Lung microvascular endothelial cell (primary cell): ENCODE measurements around the gene ZDHHC14. TPM values are rescaled to one million over a fixed set of nuclear protein-coding genes. Genes with fewer than 3 reads are reported as not detected.
"Not testable (repeated sequence)": the region's sequence is repeated elsewhere in the genome, so short reads cannot be mapped to it uniquely, and the experiment has no call there.

Experiments used
- DNase-seq, 2 donors: peaks; one replicate each; pipeline versions ENCODE4 v3.0.0 to v3.0.0-alpha.2; 2010; ENCODE audit warnings: low read depth in 2 of 2
- total RNA-seq: library from RNA; depleted of rRNA; stranded (reverse); fragments of >200 nt; gene quantifications from 2 replicates; pipeline ENCODE4 v1.2.1, GENCODE V29; 2014

Gene ZDHHC14
- total RNA-seq, 1 donor from 2014 or later, result 56.0 TPM

DNA sequence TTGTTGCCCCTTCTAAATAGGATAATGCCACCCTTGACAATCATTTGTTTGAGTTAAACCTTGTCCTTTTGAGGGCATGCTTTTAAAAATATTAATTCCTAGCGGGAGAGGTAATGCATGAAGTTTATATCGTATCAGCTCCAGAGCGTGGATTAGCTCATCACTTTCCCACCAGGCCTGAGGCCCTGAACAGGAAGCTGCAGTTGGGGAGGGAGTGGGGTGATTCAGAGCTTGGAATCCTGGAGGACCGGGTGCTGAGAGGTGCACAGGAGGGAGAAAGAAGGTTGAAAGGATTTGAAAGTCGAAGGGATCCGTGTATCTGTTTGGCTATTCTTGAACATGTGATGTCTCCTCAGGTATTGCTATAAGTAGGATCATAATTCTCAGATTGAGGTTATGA, 25.0 kb downstream of the ZDHHC14 start:
- peak; percentile 67 to 78 for DNase-seq

- DNase-seq, result no peak
Measured at GRCh38 chr6:157406661-157407060, 25.7 kb downstream of the ZDHHC14 start.

- DNase-seq, result no peak
Measured at GRCh38 chr6:157407646-157408045, 26.7 kb downstream of the ZDHHC14 start.

DNA sequence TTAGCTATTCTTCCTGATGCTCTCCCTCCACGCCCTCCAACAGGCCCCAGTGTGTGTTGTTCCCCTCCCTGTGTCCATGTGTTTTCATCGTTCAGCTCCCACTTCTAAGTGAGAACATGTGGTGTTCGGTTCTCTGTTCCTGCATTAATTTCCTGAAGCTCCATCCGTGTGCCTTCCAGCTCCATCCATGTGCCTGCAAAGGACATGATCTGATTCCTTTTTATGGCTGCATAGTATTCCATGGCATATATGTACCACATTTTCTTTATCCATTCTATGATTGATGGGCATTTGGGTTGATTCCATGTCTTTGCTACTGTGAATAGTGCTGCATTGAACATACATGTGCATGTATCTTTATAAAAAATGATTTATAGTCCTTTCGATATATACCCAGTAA, 27.4 kb downstream of the ZDHHC14 start:
- DNase-seq, result not testable (repeated sequence)

DNA sequence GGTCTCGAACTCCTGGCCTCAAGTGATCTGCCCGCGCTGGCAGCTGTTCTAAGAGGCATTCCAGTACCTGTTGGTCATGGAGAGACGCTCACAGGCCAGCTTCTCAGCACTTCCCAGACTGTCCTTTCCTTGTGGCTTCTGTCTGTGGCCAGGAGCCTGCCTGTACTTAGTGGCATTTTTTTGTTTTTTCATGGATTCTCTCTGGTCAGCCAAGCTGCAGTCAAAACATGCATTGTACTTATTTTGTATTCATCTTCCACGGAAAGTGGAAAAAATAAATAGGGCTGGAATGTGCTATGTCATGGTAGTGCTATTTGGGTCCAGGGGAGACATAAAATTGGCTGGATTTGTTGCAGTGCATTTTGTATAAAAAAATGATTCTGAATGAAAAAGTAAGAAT, 29.1 kb downstream of the ZDHHC14 start:
- DNase-seq, result peak in 1 of 2 donors; percentile 80

DNA sequence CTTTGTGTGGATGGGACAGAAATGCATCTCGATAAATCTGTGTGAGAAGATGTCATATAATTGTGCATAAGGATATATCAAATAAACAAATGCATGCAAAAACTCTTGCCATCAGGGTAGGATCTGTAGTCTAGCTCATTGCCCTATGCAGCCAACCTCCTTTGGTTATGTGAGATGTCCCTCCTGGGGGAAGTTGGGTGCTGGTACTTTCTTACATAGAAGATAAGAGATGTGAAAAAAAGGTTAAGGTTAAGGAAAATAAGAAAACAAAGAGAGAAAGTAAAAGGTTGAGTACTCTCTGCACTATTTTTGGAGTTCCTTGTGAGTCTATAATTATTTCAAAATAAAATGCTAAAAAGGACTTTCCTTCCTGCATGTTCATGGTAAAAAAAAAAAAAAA, 30.4 kb downstream of the ZDHHC14 start:
- DNase-seq, result no peak

DNA sequence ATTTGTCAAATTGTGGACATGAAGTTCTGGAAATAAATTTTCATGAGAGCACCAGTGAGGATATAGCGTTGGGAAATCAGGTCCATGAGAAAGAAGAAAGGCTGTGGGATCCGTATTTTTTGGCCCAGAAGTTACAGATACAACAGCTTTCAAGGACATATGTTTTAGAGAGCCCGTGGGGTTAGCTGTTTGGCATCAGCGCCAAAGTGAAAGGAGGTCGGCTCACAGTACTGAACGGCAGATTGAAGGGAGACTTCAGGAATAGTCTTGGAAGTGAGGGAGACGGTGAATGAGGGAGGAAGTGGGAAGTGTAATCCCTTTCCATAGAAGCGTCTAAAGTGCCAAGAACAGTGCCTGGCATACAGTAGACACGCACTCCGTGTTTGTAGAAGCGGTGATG, 31.8 kb downstream of the ZDHHC14 start:
- DNase-seq, result no peak

DNA sequence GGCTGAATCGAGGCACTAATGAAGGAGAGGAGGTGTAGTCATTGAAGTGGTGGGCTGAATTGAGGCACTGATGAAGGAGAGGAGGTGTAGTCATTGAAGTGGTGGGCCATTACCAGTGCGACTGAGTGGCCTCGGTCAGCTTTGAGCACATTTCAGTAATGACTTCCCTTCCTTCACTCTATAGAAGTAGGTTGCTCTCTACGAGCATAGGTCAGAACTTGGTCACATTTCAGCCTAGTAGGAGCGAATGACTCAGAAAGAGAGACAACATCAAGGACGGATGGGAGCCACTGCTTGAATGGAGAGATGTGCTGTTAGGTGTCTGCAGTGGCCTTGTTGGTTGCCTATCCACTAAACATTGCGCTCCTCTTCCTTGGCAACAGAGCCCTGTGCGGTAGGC, 39.5 kb downstream of the ZDHHC14 start:
- no peak for DNase-seq

GRCh38 chr6:157424491-157425020, 43.6 kb downstream of the ZDHHC14 start:
- DNase-seq, result peak in 1 of 2 donors; percentile 20

GRCh38 chr6:157427969-157428368, 47.0 kb downstream of the ZDHHC14 start:
- no peak for DNase-seq

DNA sequence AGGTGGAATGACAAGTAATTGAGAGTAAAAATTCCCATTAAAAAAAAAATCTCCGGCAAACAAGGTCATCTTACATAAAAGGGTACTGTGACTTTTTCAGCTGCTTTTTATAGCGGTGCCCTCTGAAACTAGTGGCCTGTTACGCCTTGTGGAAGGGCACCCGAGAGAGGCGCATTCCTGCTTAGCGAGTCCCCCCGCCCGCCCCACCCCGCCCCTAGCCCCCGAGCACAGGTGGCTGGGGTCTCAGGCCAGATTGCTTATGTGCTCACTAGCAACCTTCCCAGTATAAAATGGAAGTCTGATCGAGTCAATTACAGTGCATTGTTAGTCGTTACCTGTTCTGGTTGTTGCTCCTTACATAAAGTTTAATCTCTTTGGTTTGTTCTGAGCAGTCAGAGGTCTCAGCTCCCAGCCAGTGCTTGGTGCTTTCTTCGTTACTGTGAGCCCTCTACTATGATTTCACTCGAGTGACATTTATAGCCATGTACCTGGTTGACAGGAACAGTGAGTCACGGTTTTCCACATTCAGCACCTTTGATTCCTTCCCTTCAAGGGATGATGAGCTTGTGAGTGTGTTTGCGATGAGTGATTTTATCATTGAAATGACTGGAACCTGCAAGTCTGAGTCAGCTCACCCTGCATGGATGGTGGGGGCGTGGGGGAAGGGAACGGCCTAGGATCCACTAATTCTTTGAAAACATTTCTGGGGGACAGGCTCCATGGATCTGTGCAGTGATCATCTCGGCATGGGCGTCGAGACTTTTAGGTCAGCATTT, 47.6 kb downstream of the ZDHHC14 start:
- peak in 1 of 2 donors; percentile 81 for DNase-seq

GRCh38 chr6:157429248-157429647, 48.3 kb downstream of the ZDHHC14 start:
- no peak for DNase-seq

GRCh38 chr6:157430834-157431233, 49.8 kb downstream of the ZDHHC14 start:
- no peak for DNase-seq

DNA sequence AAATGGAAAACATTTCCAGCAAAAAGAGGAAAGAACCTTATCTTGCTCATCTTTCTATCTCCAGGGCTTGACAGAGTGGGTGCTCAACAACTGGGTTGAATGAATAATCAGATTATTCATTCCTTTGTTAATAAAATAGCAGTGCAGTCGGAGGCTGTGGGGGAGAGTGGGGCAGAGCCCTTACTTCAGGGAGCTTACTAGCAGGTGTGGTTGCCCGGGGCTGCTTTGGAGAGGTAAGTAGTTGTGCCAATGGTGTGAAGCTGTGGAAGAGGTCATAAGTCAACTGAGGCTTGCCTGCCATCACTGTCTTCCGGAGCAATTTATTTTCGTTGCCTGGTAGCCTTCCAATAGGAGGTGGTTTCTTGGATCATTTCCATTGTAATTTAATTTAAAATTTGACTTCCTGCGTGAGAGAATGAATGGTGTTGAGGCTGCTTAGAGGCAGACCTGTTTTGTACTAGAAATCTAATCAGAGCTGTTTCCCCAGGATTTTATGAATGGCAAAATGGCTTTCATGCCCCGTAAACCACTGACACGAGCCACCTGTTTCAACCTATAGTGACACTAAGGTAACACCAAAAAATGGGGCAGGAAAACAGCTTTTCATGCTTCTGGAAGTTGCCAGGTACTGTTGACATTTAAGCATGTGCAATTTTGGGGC, 51.4 kb downstream of the ZDHHC14 start:
- peak; percentile 17 to 39 for DNase-seq

GRCh38 chr6:157432892-157433265, 51.9 kb downstream of the ZDHHC14 start:
- DNase-seq, result no peak

DNA sequence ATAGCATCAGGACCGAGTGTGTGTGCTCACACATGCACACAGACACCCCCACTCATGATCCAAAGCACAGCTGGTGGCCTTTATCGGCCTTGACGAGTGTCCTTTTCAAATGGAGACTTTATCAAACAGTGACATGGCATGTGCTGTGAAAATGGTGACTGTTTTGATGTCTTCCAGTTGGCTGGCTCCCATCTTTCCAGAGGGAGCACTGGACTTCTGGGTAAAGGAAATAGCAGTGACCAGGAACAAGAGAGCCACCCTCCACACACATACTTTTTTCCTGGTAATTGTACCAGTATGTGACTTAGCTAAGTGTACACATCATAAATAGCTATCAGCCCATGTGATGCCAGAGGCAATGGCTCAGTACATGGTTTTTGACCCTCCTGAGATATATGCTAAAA, 52.7 kb downstream of the ZDHHC14 start:
- peak in 1 of 2 donors; percentile 85 for DNase-seq

DNA sequence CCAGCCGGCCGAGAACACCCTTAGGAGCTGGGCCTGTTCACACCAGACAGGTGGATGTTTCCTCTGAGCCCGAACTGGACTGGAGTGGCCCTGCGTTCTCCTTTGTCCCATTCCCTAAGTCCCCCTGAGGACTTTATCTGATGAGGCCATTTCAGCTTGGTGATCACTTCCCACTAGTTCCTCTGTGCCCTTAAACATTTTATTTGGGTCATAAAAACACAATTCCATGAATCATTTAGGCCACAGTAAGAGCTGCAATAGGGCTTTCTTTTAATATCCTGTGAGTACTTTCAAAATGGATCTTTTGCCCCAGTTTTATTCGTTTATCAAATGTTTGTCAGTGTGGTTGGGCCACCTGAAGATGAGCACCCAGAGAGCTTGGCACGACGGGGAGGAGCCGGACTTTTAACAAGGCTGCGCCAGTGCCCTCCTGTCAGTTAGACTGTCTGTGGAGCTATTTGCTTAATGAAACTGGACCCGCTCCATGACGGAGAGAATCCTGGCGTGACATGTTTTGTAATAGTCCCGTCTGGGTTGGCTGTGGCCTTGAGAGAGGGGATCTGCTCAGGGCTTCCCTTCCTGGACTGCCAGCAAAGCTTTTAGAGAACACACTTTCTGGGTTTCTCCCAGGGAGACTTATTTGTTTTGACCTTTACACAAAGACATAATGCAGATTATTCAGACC, 53.5 kb downstream of the ZDHHC14 start:
- DNase-seq, result no peak

GRCh38 chr6:157436219-157436943, 55.4 kb downstream of the ZDHHC14 start:
- DNase-seq, result peak in 1 of 2 donors; percentile 82

GRCh38 chr6:157436944-157437336, 56.0 kb downstream of the ZDHHC14 start:
- no peak for DNase-seq

- peak; percentile 66 to 73 for DNase-seq
Measured at GRCh38 chr6:157438611-157439111, 57.7 kb downstream of the ZDHHC14 start.

DNA sequence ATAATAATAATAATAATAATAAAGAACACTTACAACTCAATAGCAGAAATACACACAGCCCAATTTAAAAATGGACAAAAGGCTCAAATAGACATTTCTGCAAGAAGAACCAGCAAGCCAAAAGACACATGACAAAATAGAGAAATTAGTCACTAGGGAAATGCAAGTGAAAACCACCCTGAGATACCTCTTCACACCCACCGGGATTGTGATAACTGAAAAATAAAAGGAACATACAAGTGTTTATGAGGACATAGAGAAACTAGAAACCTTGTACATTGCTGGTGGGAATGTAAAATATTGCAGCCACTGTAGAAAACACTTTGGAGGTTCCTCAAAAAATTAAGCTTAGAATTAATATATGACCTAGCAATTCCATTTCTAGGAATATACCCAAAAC, 59.2 kb downstream of the ZDHHC14 start:
- no peak for DNase-seq
